ENCODE data around the gene BAZ2B. TPM values are rescaled to one million over a fixed set of nuclear protein-coding genes. Genes with fewer than 3 reads are reported as not detected.

Gene BAZ2B
- total RNA-seq, 1 experiment from 2014 or later, result 43.4 TPM

DNA sequence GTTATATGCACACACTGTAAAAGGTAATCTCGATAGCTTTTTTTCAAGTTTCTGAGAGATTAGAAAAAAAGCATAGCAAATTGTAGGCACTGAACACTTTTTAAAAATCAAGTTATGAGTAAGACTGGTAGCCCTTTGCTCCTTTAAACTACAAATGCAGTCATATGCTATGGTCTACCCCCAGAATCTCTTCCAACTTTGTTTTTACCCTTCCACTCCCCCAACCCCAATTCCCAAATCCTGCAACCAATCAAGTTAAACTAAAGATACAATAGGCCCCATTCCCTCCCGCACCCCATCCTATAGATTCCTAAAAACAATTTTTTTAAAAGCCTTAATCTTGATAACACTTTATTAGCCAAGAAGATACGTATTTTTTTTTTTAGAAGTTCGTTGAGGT lies 752 bp upstream of the BAZ2B start:
- peak; percentile 28 for DNase-seq (ENCODE audit: low spot score)

DNA sequence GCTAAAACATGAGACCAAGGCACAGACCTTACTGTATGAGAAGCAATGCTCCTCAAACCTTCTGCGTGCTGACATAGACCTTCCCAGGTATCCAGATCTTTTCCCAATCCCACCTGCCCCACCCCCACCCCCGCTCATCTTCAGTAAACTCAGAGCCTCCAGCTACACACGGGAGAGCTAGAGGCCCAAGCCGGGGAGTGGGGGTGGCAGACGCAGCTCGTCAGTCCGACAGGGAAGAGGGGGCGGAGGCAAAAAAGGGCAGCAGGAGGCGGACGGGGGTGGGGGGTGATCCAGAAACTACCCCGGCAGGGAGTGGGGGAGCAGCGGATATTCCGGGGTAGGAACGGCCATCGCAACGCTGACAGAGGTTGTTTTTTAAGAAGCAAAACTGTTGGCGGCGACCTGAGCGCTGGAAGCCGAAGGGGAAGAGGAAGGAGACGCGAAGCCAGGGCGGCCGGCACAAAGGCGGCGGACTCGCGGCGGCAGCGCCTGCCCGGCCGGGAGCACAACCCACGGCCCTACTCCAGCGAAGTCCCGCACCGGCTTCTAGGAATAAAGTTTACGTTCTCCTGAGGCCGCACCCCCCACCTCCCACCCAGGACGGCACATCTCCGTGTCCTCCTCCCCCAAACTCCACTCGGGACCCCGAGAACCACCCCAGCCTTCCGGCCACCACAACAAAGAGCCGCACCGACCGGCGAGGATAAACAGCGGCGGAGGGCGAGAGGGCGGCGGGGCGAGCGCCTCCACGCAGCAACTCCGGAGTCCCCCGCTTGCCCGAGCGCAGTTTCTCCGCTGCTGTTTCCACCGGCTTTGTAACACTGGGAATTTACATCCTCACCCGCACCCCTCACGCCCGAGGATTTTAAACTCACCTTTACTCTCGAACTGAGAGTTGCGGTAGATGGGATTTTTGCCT lies 722 bp downstream of the BAZ2B start:
- peak; percentile 87 for DNase-seq (ENCODE audit: low spot score)

DNA sequence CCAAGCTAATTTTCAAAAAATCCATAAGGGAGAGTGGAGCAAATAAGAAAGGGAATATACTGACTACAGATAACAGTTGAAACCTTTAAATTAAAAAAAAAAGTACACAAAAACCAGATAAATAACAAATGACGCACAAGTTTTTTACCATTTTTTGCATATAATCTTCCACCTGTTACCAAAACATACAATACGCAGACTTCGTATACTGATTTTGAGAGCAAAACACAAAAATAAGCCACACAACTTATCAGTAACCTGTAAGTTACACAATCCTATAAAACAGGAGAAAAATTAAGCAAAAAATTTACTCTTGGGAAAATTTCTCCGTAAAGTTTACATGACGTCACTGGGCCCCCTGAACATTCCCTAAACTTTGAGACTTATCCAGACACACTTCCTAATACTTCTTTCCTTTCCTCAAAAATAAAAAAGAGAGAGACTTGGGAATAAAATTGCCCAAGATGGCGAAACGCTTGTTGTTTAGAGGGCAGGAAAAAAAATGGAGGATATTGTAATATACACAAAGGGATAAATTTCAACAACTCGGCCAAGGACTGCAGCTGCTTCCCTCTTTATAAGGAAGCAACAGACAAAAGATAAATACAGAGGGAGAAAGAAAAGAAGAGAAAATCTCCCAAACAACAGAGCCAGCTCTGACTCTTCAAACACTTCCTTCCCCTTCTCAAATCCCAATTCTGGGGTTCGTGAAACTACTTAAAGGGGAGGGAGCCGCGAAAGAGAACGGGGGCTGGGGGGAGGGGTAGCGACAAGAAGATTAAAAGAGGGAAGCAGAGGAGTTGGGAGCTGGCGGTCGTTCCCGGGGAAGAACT lies 1.6 kb downstream of the BAZ2B start:
- DNase-seq (ENCODE audit: low spot score), result no peak

DNA sequence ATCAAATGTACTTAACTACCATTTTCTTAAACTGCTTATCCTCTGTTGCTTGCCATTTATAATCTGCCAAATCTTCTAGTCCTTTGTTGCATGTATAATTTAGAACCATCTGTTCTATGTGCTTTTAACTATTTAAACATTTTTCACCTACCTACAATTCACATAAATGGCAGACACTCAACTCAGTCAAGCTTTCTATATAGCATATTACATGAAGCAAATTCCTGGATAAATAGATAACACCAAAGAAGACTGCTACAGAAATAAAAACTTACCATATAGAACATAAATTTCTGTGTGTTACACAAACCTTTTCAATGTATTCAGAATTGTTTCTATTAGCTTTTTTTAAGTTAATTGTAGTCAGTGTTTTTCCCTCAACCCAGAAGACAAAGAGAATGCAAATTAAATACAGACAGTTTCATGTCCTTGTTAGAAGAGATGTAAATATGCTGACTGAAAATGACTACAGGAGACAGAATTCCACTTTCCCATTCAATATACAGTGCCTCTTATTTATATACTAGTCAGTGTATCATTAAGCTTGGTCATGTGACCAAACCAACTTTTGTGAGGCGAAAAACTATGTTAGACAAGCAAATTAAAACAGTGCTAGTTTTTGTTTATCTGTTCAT lies 2.6 kb downstream of the BAZ2B start:
- peak; percentile 40 for DNase-seq (ENCODE audit: low spot score)

DNA sequence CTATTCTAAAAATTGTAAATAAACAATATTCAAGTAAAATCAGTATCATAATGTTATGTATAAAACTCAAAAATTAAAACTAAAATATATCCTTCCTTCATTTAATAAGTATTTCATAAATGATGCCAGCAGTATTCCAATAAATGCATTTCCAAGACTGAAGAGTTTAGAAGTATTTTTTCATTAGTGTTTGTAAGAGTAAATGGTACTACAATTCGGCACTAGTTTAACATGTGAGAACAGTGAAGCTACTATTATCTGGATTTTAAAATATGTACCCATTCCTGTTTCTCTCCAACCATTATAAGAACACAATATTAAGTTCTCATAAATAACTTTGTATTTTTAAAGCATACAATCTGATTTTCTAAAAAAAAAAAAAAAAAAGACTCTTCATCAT lies 3.3 kb downstream of the BAZ2B start:
- DNase-seq (ENCODE audit: low spot score), result no peak

DNA sequence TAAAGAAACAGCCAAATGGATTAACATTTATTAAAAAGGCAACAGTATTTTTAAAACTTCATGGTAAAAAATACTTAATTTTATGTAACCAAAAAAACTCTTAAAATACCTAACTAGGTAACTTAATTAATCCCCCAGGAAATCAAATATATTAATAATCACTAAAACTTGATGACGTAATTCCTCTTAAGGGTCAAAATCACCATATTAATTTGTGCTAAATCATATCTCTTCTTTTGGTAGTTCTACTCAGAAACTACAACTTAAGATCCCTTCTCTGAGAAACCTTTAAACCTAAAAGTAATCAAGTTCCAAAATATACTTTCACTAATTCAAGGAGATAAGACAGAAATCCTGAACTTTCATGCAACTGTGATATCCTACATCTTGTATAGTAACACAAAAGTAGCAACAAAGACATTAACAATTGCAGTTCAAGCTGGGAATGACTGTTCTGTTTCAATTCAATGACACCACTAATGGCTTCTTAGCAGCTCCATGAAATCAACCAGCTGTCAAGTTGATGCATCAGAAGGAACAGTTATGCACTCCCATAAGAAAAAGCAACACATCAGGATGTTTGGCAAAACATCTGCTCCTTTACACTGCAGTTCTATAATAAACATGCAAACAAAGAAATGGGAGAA lies 4.0 kb downstream of the BAZ2B start:
- peak; percentile 43 for DNase-seq (ENCODE audit: low spot score)

DNA sequence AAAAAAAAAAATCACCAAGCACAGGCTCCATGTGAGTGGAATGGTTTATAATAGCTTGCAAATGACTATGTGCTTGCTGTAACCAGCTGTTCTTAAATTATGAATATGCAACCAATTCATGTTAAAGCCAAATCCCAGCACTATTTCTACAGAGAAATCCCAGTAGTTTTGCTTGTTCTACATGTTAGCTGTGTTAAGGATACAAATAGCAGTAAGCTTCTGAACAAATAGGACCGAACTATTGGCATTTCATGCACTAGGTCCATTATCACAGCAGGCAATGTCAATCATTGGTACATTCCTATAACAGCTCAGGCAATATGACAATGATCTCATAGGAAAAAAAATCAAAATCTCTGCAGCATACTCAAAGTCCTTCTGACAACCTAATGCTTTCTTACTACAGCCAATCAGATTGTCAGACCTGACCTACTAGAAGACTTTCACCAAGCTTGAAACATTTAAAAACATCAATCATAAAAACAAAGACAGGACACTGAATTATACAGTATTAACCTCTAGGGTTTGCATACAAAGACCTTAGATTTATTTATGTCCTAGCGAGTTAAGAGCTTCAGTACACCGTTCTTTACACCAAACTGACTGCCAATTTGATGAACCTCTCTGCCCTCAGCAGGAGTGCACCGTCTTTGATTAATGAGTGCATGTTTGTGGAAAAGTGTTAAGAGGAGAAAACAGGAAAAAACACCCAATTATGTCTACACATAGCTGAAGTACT lies 6.4 kb downstream of the BAZ2B start:
- no peak for DNase-seq (ENCODE audit: low spot score)

DNA sequence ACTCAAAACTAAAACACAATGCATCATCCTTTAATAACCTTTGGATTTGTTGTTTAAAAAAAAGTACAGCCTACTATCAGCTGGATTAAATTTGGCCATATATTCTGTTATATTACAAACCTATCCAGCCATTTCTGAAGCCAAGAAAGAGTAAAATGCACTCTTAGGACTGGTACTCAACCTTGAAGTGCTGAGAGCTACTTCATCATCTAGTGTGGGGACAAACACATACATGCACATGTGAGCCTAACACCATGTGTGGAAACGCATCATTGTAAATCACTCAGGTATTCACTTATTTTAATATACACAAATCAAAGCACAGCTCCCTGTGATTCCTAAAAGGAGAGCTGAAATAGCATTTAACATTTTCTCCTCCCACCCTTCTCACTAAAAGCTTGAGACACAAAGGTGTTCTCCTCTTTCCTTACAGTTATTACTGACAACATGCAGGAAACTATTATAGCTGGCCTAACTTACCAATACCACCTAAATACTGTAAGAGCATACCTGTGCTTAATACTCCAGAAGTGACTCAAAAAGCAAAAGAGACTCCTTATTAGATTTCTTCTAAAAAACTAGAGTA lies 7.5 kb downstream of the BAZ2B start:
- no peak for DNase-seq (ENCODE audit: low spot score)

DNA sequence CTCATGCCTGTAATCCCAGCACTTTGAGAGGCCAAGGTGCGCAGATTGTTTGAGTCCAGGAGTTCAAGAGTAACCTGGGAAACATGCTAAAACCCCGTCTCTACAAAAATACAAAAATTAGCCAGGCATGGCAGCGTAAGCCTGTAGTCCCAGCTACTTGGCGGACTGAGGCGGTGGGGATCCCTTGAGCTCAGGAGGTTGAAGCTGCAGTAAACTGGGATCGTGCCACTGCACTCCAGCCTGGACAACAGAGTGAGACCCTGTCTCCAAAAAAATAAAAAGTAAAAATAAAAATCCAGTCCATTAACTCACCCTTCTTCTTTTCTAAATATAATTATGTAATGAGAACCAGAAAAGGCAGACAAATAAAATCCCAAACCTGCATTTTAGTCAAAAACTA lies 8.2 kb downstream of the BAZ2B start:
- no peak for DNase-seq (ENCODE audit: low spot score)

DNA sequence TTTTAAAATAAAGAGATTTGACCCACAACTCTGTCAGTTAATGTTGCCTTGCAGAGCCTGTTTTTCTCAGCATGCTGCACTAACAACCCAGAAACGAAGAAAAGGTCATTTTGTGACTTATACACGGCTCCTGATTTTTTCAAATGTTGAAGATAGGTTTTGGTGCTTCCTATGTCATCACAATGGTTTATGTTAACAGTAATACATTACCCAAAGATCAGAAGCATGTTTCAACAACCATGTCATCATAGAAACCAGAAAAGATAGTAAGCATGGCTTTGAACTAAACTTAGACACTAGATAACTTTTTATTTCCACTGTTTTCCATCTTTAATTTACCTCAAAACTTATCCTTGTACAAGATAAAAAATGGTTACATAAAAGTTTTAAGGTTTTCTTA lies 10.1 kb downstream of the BAZ2B start:
- no peak for DNase-seq (ENCODE audit: low spot score)

DNA sequence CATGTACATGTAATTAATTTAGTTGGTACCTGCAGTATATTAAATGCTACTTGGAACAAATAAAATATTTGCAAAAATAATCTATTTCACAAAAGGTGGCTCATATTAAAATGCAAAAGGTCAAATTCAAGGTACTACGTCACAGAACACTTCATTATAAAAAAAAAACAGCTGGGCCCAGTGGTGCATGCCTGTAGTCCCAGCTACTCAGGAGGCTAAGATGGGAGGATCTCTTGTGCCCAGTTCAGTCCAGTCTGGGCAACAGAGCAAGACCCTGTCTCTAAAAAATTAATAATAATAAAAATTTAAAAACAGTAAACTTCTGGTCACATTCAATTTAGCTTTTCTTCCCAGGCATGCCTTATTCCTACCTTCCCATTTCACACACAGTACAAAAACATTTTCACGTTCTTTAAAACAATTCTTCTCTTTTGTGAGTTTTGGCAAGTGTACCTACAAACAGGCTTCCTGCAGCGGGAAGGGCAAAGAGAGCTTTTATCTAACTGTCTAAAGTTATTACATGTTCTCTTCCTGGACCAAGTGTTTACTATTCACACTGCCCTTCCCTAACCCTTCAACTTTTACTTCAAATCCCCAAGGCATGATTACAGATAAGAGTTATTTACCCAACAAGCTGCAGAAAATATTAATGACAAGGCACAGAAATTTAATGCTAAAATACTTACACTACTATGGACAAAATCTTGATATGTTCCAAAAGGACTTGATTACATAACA lies 10.7 kb downstream of the BAZ2B start:
- no peak for DNase-seq (ENCODE audit: low spot score)

DNA sequence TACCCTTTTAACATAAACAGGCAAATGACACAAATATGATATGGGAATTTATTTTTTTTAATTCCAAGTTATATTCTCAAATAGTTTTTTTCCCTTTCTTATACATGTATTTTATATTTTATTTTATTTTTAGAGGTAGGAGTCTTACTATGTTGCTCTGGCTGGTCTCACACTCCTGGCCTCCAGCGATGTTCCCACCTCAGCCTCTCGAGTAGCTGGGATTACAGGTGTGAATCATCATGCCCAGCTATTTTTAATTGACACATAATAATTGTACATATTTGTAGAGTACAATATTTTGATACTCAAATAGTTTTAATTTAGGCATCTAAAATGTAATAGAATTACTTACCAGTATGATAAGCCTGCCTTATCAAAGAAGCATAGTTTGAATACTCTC lies 12.2 kb downstream of the BAZ2B start:
- no peak for DNase-seq (ENCODE audit: low spot score)

DNA sequence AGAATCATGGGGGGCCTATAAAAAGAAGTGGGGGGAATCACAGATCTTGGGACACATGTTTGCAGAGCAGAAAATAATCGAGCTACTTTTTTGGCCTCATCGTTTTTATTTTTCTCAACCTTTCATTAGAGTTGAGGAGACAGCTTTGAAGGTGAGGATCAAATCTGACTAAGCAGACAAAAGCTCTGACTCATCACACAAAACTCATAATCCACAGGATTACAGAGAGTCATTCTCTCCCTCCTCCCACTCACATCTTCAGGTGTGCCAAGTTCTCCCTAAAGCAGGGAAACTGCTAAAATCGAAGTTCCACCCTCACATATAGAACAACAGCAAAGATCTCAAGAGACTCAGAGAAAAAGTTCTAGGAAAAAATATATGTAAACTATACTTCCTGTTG lies 15.6 kb downstream of the BAZ2B start:
- DNase-seq (ENCODE audit: low spot score), result peak; percentile 75

DNA sequence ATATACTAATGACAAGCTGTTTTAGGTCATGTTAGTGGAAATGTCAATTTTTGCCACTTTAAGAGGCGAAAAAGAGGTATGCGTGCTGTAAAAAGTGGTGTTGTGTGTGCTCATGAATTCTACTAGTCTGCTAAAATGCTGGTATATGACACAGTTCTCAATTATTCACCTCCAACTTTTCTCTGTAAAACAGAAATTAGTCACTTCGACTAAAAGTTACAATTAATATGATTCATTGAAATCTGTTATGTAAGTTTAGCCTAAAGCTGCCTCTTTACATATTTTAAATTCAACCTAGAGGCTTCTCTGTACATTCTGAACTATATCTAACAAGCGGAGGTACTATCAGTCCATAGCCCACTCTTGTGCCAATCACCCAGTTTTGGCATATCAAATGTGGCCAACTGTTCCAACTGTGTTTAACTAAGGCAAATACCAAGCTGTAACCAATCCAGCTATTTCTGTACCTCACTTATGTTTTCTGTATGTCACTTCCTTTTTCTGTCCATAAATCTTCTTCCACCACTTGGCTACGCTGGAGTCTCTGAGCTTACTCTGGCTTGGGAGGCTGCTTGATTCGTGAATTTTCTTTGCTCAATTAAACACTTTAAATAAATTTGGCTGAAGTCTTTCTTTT lies 20.8 kb downstream of the BAZ2B start:
- DNase-seq (ENCODE audit: low spot score), result no peak

DNA sequence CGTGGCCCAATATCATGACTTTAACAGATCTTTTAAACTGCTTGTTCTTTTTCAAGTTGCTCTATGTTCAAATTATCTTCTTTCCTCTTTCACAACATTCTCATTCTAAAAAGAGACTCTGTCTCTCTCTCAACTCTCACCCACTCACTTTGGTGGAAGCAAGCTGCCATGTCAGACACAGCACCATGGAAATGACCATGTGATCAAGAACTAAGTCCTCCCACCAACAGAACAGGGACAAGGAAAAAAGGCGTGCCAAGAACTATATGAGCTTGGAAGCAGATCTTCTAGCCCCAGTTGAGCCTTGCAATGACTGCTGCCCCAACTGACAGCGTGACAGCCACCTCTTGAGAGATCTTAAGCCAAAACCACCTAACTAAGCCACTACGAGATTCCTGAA lies 23.9 kb downstream of the BAZ2B start:
- no peak for DNase-seq (ENCODE audit: low spot score)

DNA sequence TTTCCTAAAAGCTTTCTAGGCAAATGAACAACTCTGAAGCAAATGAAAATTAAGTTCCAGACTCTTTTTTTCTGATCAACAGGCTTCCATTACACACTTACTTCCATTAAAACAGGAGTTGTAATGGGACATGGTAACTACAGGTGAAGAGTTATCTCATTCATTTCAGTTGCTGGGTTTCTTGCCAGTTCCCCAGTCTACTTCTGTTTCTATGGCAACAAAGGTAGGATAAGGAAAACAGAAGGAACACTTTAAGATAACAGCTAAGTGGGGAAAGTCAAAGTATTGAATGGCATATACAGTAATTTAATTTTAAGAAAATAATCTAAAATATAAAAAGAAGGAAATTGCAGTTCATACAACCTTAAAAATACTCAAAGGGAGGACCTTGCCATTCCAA lies 25.1 kb downstream of the BAZ2B start:
- DNase-seq (ENCODE audit: low spot score), result no peak

DNA sequence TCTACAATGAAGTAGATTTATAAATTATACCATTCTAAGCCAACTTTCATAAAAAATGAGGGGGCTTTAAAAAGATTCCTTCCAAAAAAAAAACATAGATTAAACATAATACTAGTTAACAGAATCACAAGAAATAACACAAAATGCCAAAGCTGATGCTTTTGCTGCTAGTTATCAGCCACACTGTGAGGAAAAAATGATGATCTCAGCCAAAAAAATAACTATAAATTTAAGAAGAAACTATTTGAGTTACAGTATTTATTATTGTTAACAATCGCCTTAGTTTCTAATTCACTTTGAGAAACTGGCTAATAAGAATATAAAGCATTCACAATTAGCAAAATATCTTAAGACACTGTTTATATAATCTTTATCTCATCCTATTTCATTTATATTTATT lies 27.1 kb downstream of the BAZ2B start:
- no peak for DNase-seq (ENCODE audit: low spot score)

DNA sequence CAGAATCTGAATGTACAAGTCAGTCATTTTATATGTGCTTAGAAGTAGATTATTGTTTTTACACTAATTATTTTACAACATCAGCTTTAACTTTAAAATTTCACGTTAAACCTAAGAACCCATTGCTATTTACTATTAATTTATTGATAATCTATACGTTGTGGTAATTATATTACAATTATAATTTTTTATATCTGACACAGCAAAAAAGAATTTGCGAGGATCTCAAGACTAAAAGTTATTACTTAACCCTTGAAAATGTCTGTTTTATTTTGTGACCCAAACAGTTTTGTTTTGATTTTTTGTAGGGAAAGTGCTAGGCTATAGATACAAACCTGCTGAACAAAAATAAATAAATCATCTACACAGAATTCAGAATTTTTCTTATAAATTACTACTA lies 30.3 kb downstream of the BAZ2B start:
- no peak for DNase-seq (ENCODE audit: low spot score)

DNA sequence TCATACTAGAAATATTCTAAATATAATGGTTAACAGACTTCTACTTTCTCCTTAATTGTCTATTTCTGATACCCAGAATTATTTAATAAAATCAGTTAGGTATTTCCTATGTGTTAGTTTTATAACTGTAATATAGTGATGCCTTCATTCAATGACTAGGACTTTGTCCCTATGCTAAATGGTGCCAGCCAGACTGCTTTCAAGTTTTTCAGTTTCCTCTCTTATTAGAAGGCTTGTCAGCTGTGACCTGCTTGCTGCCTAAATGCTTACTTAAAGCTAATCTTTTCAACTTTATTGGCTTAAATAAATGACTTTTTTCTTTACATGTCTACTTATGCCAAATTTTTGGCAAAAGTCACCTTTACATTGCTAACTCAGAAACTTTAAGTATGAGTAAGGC lies 30.7 kb downstream of the BAZ2B start:
- no peak for DNase-seq (ENCODE audit: low spot score)

DNA sequence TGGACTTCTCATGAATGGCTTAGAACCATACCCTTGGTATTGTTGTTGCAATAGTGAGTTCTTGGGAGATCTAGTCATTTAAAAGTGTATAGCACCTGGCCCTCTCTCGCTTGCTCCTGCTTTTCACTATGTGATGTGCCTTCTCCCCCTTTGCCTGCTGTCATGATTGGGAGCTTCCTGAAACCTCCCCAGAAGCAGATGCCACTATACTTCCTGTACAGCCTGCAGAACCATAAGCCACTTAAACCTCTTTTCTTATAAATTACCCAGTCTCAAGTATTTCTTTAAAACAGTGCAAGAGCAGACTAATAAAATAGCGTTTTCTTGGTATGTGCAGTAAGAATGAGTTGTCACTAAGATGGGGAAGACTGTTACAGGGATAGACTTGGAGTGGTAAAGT lies 31.6 kb downstream of the BAZ2B start:
- no peak for DNase-seq (ENCODE audit: low spot score)
